ENCODE data around the gene OR1F1. TPM values are rescaled to one million over a fixed set of nuclear protein-coding genes. Genes with fewer than 3 reads are reported as not detected.

The OR1F1 gene
- total and polyA plus RNA-seq, 2 experiments from 2014 or later: 0.38 TPM; not detected in 1

- TF ChIP-seq CREB1 (CRISPR knock-in tag; IDR thresholded peaks at IDR 0.05; ENCODE audit: low read depth): no peak
- no peak for TF ChIP-seq ETS1 (IDR thresholded peaks at IDR 0.05)
- TF ChIP-seq EZH2 (IDR thresholded peaks at IDR 0.05; ENCODE audit: low read depth, unreplicated experiment): no peak
- no peak for TF ChIP-seq POLR2AphosphoS5 (IDR thresholded peaks at IDR 0.05; ENCODE audit: low read depth)
Measured at GRCh38 chr16:3252967-3253366, 65.0 kb downstream of the OR1F1 start (continued).

GRCh38 chr16:3254309-3254708, 66.3 kb downstream of the OR1F1 start:
- Mint-ChIP-seq H3K27me3 (ENCODE audit: insufficient read depth, low read depth, poor library complexity) (peaks cover 8% of the 10 kb centered on the region), H3K27ac (no peak overlapping the region), H3K4me3 (no peak overlapping the region)
- TF ChIP-seq ZNF331 (CRISPR knock-in tag; IDR thresholded peaks at IDR 0.05; ENCODE audit: low read depth) (no peak), REST (IDR thresholded peaks at IDR 0.05; ENCODE audit: unreplicated experiment) (no peak), CTCF (conservative IDR thresholded peaks at IDR 0.05; ENCODE audit: low read depth in 2 of 2) (no peak), ZNF462 (CRISPR knock-in tag; IDR thresholded peaks at IDR 0.05) (no peak), JUNB (IDR thresholded peaks at IDR 0.05; ENCODE audit: unreplicated experiment) (no peak), POLR2AphosphoS5 (IDR thresholded peaks at IDR 0.05; ENCODE audit: low read depth) (no peak), STAT1 (IDR thresholded peaks at IDR 0.05; ENCODE audit: unreplicated experiment) (no peak), ZNF114 (CRISPR knock-in tag; IDR thresholded peaks at IDR 0.05) (no peak), NANOG (IDR thresholded peaks at IDR 0.05; ENCODE audit: borderline replicate concordance) (no peak), CREB1 (CRISPR knock-in tag; IDR thresholded peaks at IDR 0.05; ENCODE audit: low read depth) (no peak), EZH2 (IDR thresholded peaks at IDR 0.05; ENCODE audit: low read depth, unreplicated experiment) (no peak)

More at GRCh38 chr16:3254309-3254708, 66.3 kb downstream of the OR1F1 start:
- Histone ChIP-seq H3K4me2 (no peak overlapping the region), H3K4me3 (no peak overlapping the region), H3K27ac (ENCODE audit: low read depth) (no peak overlapping the region), H3K36me3 (ENCODE audit: insufficient read depth) (no peaks in the 10 kb centered on the region), H2AFZ (no peak overlapping the region), H3K4me1 (ENCODE audit: insufficient read depth) (no peaks in the 10 kb centered on the region), H3K79me2 (replicated peaks; ENCODE audit: insufficient read depth) (no peaks in the 10 kb centered on the region), H3F3A (replicated peaks; ENCODE audit: low read depth) (no peaks in the 10 kb centered on the region), H3K9me2 (ENCODE audit: insufficient read depth) (no peaks in the 10 kb centered on the region), H4K20me1 (replicated peaks; ENCODE audit: insufficient read depth) (no peaks in the 10 kb centered on the region), H3K27me3 (ENCODE audit: insufficient read depth) (no peaks in the 10 kb centered on the region)
- H3K36me3 Mint-ChIP-seq (ENCODE audit: low read depth): peaks cover 9% of the 10 kb centered on the region; the same call in 2 of the 3 replicates
- no peaks in the 10 kb centered on the region for H3K4me1 Mint-ChIP-seq
- ATAC-seq (no peak), DNase-seq (ENCODE audit: low spot score) (no peak)
- H3K9me3 Mint-ChIP-seq: peaks cover 81% of the 10 kb centered on the region
